Adrenal gland (tissue), 12 donors: ENCODE measurements around the gene FKBP6. TPM values are rescaled to one million over a fixed set of nuclear protein-coding genes. Genes with fewer than 3 reads are reported as not detected.

Experiments
- DNase-seq, 7 donors: peaks; one replicate each; pipeline ENCODE4 v3.0.0-alpha.2; 2019 to 2020
- H3K27ac ChIP-seq, 5 donors: fragments of 200-600 bp; sonication (generic) in 4 of 5; 1 replicate in 3 of 5; 2 replicates in 2 of 5; pipeline versions ENCODE4 v1.5.1 to v1.8.0; 2016 to 2020; ENCODE audit warnings: mild to moderate bottlenecking in 1 of 5
- H3K27me3 ChIP-seq: fragments of 200-600 bp; 2 replicates; pipeline ENCODE4 v1.8.0; 2021
- H3K36me3 ChIP-seq, 2 donors: fragments of 200-600 bp; replicated peaks in 1 of 2; 1 replicate in 1 of 2; 2 replicates in 1 of 2; pipeline versions ENCODE4 v1.5.1 to v1.8.0; 2018 to 2022
- H3K4me1 ChIP-seq, 2 donors: fragments of 200-600 bp; replicated peaks in 1 of 2; 1 replicate in 1 of 2; 2 replicates in 1 of 2; pipeline versions ENCODE4 v1.5.1 to v1.8.0; 2018 to 2021
- H3K4me3 ChIP-seq, 4 donors: fragments of 200-600 bp; sonication (generic) in 3 of 4; one replicate each; pipeline ENCODE4 v1.5.1; 2016 to 2018
- H3K9me3 ChIP-seq, 3 donors: fragments of 200-600 bp; sonication (generic) in 1 of 3; replicated peaks in 1 of 3; 1 replicate in 2 of 3; 2 replicates in 1 of 3; pipeline versions ENCODE4 v1.5.1 to v1.8.0; 2016 to 2021
- CTCF ChIP-seq, 6 experiments: fragments of 450-650 bp in 4 of 6; fragments of 200-600 bp in 2 of 6; sonication (generic) in 1 of 6; IDR thresholded peaks; 1 replicate in 5 of 6; 2 replicates in 1 of 6; pipeline versions ENCODE4 v1.5.1 to v1.8.0; 2016 to 2021; ENCODE audit warnings: antibody characterized with exemption in 6 of 6, mild to moderate bottlenecking in 2 of 6, moderate library complexity in 1 of 6
- POLR2A ChIP-seq, 2 donors: fragments of 450-650 bp; IDR thresholded peaks; one replicate each; pipeline ENCODE4 v1.6.1; 2017; ENCODE audit warnings: antibody characterized with exemption in 2 of 2, mild to moderate bottlenecking in 2 of 2, moderate library complexity in 1 of 2
- WGBS, 4 donors: extraction: QIAGEN DNeasy Blood & Tissue Kit in 2 of 4; methylation state at CpG; one replicate each; pipeline versions ENCODE4 v1.1.5 to v1.1.7; 2013 to 2017; 5-methylcytosine and 5-hydroxymethylcytosine counted together
- intact Hi-C, 2 donors: fragments of 100-400 bp; cut with DNase I; formaldehyde crosslinking; loops; one replicate each; pipeline versions ENCODE4 v1.14.1 to v1.15.0; 2022 to 2023
- polyA plus RNA-seq, 3 donors: library from polyadenylated mRNA; stranded (reverse); fragments of 200-250 nt in 2 of 3; fragments of 350-450 nt in 1 of 3; fragmentation: Illumina TruSeq in 1 of 3; extraction: RNeasy Lipid Tissue Mini Kit (QIAGEN cat#74804) in 1 of 3; gene quantifications; one replicate each; pipeline ENCODE4 v1.2.3, GENCODE V29; 2013 to 2014
- total RNA-seq, 9 donors: library from RNA; depleted of rRNA in 4 of 9; stranded (reverse); fragments of >200 nt in 4 of 9; fragments of 120-200 nt in 1 of 9; fragmentation: NEBNext Ultra II Directional in 1 of 9; extraction: Animal tissue kit (Norgen Biotek cat#: 25700) in 1 of 9; gene quantifications; one replicate each; pipeline versions ENCODE4 v1.1.0 to v1.2.4, GENCODE V29; 2013 to 2023
- donor health status: healthy with polysubstance abuse.
- donor health status: Bipolar disorder and iron deficiency.
- donor health status: DM: yes; HTN: yes; CAD: no.
- donor health status: DM: no; HTN: no; CAD: no.
- donor health status: DM: no; HTN: no; CAD: no.
- donor health status: DM: yes; HTN: yes; CAD: no.

The FKBP6 gene
- total and polyA plus RNA-seq, 12 donors = 0.07 to 0.88 (median 0.15) TPM; not detected in 9

- Histone ChIP-seq H3K36me3 (no peaks in the 10 kb centered on the region), H3K27me3 (no peaks in the 10 kb centered on the region), H3K9me3 (peaks cover 0 to 14% (median 13%) of the 10 kb centered on the region in 3 donors), H3K4me1 (no peaks in the 10 kb centered on the region), H3K27ac (no peak overlapping the region), H3K4me3 (no peak overlapping the region)
- 79 to 88% (median 83%) methylated on average over 4 of the region's 4 CpGs for whole genome bisulfite sequencing, 4 donors
- TF ChIP-seq CTCF (IDR thresholded peaks at IDR 0.05) (no peak), POLR2A (IDR thresholded peaks at IDR 0.05) (no peak)
- intact Hi-C loops = no loop called here
- DNase-seq = no peak
Observed at GRCh38 chr7:73382934-73383503, 55.1 kb downstream of the FKBP6 start.

GRCh38 chr7:73387221-73387828 is 59.4 kb downstream of the FKBP6 start:
- Histone ChIP-seq H3K9me3 (peaks cover 0 to 20% (median 18%) of the 10 kb centered on the region in 3 donors), H3K27ac (no peak overlapping the region)
- 65 to 70% (median 68%) methylated on average over 2 of the region's 2 CpGs for WGBS, 4 donors

DNA sequence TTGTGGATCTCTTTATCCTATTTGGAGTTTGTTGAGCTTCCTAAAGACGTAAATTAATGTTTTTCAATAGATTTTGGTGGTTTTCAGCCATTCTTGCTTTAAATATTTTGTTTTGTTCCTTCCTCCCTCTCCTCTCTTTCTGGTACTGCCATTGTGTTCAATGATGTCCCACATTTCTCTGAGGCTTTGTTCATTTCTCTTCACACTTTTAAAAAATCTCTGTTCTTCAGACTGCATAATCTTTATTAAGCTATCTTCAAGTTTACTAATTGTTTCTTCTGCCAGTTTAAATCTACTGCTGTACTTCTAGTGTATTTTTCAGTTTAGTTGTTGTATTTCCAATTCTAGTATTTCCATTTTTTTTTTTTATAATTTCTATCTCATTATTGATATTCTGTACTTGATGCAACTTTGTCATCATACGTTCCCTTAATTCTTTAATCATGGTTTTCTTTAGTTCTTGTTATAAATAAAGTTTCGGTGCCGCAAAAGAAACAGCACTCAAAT is 60.0 kb downstream of the FKBP6 start:
- DNase-seq = no peak
- Histone ChIP-seq H3K4me3 (no peak overlapping the region), H3K4me1 (no peaks in the 10 kb centered on the region), H3K27ac (no peak overlapping the region), H3K9me3 (peaks cover 0 to 20% (median 18%) of the 10 kb centered on the region in 3 donors), H3K36me3 (no peaks in the 10 kb centered on the region), H3K27me3 (no peaks in the 10 kb centered on the region)
- WGBS, 4 donors = 83 to 90% (median 87%) methylated on average over 4 of the region's 4 CpGs
- intact Hi-C loops = no loop called here
- TF ChIP-seq CTCF (IDR thresholded peaks at IDR 0.05) = no peak

More at GRCh38 chr7:73387221-73387828, 59.4 kb downstream of the FKBP6 start:
- no peak for DNase-seq
- no peaks in the 10 kb centered on the region for H3K27me3 ChIP-seq
- intact Hi-C loops = no loop called here
- no peaks in the 10 kb centered on the region for H3K36me3 ChIP-seq
- TF ChIP-seq CTCF (IDR thresholded peaks at IDR 0.05) (no peak), POLR2A (IDR thresholded peaks at IDR 0.05) (no peak)
- H3K4me3 ChIP-seq = no peak overlapping the region
- H3K4me1 ChIP-seq = no peaks in the 10 kb centered on the region

DNA sequence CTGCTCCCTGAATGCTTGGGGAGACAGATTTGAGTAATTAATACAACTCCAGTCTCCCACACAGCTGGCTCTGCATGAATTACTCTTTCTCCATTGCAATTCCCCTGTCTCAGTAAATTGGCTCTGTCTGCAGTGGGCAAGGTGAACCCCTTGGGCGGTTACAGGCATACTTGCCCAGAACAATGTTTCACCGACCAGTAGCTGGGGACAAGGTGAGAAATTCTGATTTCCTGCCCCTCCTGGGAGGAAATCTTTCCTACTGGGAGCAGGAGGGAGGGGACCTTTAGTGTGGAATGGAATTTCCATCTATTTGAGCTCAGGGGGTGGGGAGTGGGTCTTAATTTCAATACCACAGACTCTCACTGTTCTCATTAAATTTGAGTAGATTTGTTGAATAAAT is 63.4 kb downstream of the FKBP6 start:
- intact Hi-C loops = loop anchor here in 1 of 2 donors (10.0 kb wide), 1 partner anchor 47 kb away; no protein-coding TSS in a partner anchor
- no peak for TF ChIP-seq CTCF (IDR thresholded peaks at IDR 0.05)
- TF ChIP-seq POLR2A (IDR thresholded peaks at IDR 0.05) = no peak

More for the DNA sequence above, 63.4 kb downstream of the FKBP6 start:
- H3K4me1 ChIP-seq = no peaks in the 10 kb centered on the region
- peaks cover 0 to 20% (median 18%) of the 10 kb centered on the region in 3 donors for H3K9me3 ChIP-seq
- no peaks in the 10 kb centered on the region for H3K27me3 ChIP-seq
- H3K36me3 ChIP-seq = no peaks in the 10 kb centered on the region
- no peak overlapping the region for H3K27ac ChIP-seq
- no peak for DNase-seq
- WGBS, 4 donors = 51 to 57% (median 56%) methylated on average over 2 of the region's 2 CpGs
- H3K4me3 ChIP-seq = no peak overlapping the region
